ENCODE measurements around the gene TSFM.

Gene TSFM

DNA sequence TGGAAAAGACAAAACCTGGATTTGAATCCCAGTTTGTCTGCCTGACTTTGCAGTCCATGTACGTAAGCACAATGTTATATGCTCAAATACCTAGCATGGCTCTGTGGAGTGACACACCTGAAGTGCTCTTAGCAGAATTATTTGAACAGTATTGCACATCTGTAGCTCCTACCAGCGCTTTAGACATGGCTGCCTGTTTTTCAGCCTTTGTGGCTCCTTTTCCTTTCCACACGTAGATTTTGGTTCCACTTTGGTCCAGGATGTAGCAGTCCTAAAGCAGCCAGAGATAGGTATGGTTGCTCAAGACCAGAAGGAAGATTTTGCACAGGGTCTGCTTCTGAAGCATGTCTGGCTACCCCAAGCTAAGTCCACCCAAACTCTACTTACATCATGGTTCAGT, 26.8 kb downstream of the TSFM start:
- DNase-seq, result no peak
- Histone ChIP-seq H3K36me3 (replicated peaks) (peaks cover 4% of the 10 kb centered on the region), H3K4me3 (ENCODE audit: low read depth, low read length) (no peak overlapping the region), H3K27ac (no peak overlapping the region), H3K27me3 (replicated peaks) (no peaks in the 10 kb centered on the region)
- no peak for TF ChIP-seq CTCF (IDR thresholded peaks at IDR 0.05; ENCODE audit: low read depth, low read length, missing control alignments)
- in situ Hi-C loops (cut with HindIII; ENCODE audit: low pct_ligation_motif_present, low sequenced_read_pairs), result no loop called here

GRCh38 chr12:57810450-57810849, 27.9 kb downstream of the TSFM start:
- no peaks in the 10 kb centered on the region for H3K27me3 ChIP-seq (replicated peaks)
- H3K4me3 ChIP-seq (ENCODE audit: low read depth, low read length), result no peak overlapping the region
- H3K27ac ChIP-seq, result no peak overlapping the region
- no peak for TF ChIP-seq CTCF (IDR thresholded peaks at IDR 0.05; ENCODE audit: low read depth, low read length, missing control alignments)
- no peak for DNase-seq
- peaks cover 4% of the 10 kb centered on the region for H3K36me3 ChIP-seq (replicated peaks)
- in situ Hi-C loops (cut with HindIII; ENCODE audit: low pct_ligation_motif_present, low sequenced_read_pairs), result no loop called here

DNA sequence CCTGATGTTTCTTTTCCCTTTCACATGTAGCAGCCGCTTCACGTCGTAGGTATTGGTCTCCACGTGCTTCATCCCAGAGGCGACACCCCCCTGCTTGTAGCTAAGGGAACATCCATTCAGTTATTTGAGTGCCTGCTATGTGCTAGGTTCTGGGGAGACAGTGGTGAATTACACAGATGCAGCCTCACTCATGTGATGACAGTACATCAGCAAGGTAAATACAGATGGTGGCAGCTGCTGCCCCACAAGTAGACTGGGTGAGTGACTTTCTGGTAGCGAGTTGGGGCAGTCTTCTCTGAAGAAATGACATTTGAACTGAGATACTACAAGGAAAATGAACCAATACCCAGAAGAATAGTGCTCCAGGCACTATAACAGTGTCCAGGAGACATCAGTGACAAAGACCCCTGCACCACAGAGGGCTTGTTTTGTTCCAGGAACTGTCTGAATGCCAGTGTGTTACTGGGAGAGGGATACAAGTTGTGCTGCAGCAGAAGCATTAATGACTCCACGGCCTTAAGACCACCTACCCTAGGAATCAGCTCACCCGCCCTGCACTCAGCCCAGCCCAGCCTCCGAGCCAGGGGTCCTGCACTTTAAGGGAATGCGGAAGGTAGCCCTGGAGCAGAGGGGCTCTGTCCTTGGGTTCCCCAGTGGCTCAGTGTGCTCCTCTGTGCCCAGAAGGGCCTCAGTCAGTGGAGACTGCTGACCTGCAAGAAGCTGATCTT, 28.6 kb downstream of the TSFM start:
- H3K27ac ChIP-seq, result no peak overlapping the region
- no peaks in the 10 kb centered on the region for H3K27me3 ChIP-seq (replicated peaks)
- DNase-seq, result no peak
- no peak overlapping the region for H3K4me3 ChIP-seq (ENCODE audit: low read depth, low read length)
- in situ Hi-C loops (cut with HindIII; ENCODE audit: low pct_ligation_motif_present, low sequenced_read_pairs), result no loop called here
- no peak for TF ChIP-seq CTCF (IDR thresholded peaks at IDR 0.05; ENCODE audit: low read depth, low read length, missing control alignments)
- peaks cover 4% of the 10 kb centered on the region for H3K36me3 ChIP-seq (replicated peaks)

DNA sequence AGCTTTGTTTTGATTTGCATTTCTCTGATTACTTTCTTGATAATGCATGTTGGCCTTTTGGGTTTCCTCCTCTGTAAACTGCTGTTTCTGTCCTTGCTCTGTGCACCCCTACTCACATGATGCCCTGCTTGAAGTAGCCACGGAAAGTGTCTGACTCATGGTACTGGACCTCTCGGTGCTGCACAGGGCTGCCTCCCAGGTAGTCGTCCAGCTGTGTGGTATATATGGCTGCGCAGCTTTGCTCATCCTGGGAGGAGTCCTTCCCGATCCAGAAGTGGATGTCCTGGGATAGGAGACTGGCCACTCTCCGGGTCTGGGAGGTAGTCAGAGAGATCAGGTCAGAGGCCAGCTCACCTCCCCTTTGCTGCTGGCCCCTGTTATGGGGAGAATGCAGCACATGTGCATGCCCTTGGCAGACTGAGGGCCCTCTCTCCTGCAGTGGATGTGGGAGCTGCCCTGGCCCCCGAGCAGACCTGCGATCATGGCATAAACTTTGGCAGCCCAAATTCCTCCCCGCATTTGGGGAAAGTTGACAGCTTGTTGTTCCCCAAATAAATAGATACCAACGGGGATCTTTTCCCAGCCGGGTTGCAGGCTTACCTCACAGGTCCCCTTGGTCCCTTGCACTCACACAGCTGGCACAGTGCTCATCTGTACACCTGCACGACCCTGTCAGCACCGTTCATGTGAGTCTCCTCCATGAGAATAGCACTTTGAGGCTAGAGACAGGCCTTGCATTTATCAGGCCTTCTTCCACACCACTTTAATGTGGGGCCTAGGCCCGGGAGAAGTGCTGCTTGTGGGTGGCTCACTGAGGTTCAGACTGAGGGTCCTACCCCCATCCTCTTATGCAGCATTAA, 30.8 kb downstream of the TSFM start:
- Histone ChIP-seq H3K4me3 (ENCODE audit: low read depth, low read length) (no peak overlapping the region), H3K36me3 (replicated peaks) (no peaks in the 10 kb centered on the region), H3K27ac (no peak overlapping the region), H3K27me3 (replicated peaks) (no peaks in the 10 kb centered on the region)
- in situ Hi-C loops (cut with HindIII; ENCODE audit: low pct_ligation_motif_present, low sequenced_read_pairs), result no loop called here
- TF ChIP-seq CTCF (IDR thresholded peaks at IDR 0.05; ENCODE audit: low read depth, low read length, missing control alignments), result no peak
- DNase-seq, result no peak

DNA sequence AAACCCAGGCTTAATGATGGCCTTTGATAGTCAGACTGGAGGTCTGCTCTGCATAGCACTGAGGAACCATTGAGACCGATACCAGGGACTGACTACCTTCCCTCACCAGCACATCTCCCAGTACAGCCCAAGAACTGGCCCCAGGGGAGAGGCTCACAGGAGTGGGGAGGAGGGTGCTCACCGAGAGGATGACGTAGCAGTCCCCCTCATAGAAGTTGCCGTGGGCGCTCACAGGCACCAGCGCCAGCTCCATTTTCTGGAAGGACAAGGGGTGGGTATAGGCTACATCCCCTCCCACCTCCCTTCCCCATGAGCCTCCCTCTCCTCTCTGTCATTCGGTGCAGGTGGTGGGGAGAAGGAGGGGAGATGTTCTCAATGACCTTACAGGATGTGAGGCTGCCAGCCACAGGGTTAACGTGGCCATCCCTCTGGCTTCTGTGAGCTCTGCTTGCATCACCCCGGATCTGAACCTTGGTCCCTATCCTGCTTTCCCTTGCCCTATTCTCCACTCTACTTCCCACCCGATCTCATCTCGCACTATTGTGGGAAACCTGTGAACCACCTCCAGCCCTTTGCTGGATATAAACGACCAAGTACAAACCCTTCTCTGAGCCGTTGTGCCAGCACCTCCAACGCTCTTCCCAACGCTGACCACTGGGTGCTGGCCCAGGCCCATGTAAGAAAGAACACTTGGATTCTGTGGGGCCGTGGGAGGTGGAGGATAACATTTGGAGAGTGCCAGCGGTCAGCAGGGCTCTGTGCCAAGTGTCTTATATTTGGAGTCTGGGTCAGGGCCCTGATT, 31.6 kb downstream of the TSFM start:
- H3K36me3 ChIP-seq (replicated peaks), result peaks cover 2% of the 10 kb centered on the region
- in situ Hi-C loops (cut with HindIII; ENCODE audit: low pct_ligation_motif_present, low sequenced_read_pairs), result no loop called here
- TF ChIP-seq CTCF (IDR thresholded peaks at IDR 0.05; ENCODE audit: low read depth, low read length, missing control alignments), result peak; percentile 23
- H3K4me3 ChIP-seq (ENCODE audit: low read depth, low read length), result no peak overlapping the region
- H3K27me3 ChIP-seq (replicated peaks), result no peaks in the 10 kb centered on the region
- H3K27ac ChIP-seq, result no peak overlapping the region
- DNase-seq, result no peak

Data from brain microvascular endothelial cell (primary cell).